ENCODE results near the gene TTC14.

DNA sequence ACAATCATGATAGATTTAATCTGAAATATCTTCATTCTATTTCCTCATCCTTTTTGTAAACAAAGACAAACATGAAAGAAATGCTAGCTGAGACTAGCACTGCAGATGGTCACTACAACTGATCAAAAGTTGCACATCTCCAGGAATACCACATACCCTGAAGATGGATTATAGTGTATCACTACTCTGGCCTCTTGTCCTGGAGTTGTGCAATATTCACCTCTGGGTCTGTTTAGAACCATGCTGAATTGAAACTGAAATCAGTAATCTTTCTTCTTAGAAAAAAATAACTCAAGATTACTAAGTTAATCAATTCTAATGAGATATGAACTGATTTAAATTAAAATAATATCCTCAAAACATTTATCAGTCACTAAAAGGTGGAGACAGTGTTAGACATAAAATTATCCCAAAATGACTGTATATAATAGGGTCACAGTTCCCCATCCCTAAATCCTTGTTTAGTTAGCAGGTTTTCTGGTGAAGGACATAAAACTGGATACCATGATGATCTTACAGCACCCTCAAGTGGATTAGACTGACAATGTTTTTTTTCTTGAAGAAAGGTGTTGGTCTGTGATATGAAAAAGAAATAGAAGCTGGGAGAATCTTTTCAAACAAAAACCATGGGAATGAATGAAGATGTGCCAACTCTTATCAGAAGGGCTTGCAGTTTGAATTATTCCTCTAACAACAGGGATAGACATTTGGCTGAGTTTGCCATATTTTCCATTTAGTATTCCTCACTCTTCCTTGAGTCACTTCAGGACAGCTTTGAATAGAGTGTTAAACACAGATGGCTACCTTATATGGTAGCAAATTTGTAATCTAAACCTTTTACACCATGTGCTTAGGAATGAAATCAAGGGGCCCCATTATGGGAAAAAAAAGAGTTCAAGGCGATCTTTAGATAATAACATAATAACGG is 7.1 kb upstream of the TTC14 start:
- TF ChIP-seq, protein P1, sequence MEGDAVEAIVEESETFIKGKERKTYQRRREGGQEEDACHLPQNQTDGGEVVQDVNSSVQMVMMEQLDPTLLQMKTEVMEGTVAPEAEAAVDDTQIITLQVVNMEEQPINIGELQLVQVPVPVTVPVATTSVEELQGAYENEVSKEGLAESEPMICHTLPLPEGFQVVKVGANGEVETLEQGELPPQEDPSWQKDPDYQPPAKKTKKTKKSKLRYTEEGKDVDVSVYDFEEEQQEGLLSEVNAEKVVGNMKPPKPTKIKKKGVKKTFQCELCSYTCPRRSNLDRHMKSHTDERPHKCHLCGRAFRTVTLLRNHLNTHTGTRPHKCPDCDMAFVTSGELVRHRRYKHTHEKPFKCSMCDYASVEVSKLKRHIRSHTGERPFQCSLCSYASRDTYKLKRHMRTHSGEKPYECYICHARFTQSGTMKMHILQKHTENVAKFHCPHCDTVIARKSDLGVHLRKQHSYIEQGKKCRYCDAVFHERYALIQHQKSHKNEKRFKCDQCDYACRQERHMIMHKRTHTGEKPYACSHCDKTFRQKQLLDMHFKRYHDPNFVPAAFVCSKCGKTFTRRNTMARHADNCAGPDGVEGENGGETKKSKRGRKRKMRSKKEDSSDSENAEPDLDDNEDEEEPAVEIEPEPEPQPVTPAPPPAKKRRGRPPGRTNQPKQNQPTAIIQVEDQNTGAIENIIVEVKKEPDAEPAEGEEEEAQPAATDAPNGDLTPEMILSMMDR (IDR thresholded peaks at IDR 0.05) = no peak
- TF ChIP-seq POLR2A (IDR thresholded peaks at IDR 0.05) = no peak

Measured in thyroid gland (tissue), 4 donors.